ENCODE data around the gene CDC42BPB.

DNA sequence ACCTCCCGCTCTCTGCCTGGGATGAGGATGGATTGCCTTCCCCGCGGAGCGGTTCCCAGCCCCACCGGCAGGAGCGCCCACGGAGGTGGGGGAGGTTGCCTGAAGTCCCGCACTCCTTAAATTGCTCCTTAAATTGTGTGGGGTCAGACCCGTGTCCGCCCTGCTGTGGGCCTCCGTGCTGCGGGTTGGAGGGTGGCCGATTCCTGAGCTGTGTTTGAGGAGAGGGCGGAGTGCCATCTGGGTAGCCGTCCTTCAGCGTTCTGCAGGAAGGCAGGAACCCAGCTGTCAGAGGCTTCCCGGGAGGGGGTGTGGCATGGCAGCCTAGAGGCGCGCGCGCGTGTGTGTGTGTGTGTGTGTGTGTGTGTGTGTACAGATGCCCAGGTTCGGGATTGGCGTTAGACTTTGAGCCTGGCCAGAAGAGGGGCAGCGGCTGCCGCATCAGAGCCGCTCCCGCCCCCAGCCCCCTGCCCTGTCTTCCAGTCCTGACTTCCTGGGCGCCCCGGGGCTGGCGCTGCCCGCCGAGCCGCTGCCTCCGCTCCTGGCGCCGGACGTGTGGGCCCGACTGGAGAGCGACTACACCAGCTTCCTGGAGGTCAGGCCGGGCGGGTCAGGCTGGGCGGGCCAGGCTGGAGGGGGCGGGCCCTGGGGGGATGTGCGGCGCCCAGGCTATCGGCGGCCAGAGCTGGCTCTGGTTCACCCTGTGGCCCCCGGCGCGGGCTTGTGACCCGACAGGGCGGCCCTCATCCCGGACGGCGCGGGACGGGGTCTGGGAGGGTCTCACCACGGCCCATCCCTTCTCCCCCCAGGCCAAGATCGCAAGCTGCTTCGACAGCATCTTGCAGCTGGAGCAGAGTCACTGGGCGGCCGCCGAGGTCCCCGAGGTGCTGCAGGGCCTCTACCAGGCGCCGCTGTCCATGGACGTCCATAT is 46.4 kb upstream of the CDC42BPB start:
- TF ChIP-seq PRPF4 (IDR thresholded peaks at IDR 0.05; ENCODE audit: low read depth, low read length, poor library complexity, severe bottlenecking) (no peak), MAX (IDR thresholded peaks at IDR 0.05) (peak; percentile 83), RAD21 (CRISPR knock-in tag; IDR thresholded peaks at IDR 0.05) (peak; percentile 36; the same call in 1 of the 2 replicates), ZFP37 (CRISPR knock-in tag; IDR thresholded peaks at IDR 0.05; ENCODE audit: borderline replicate concordance) (no peak), TFAP4 (IDR thresholded peaks at IDR 0.05; ENCODE audit: borderline replicate concordance, low read depth) (peak; percentile 93), POLR2A (IDR thresholded peaks at IDR 0.05; ENCODE audit: insufficient read depth in 1 of 2, low read depth in 2 of 2, low read length in 2 of 2) (peak in 1 of 2 experiments; percentile 50; a peak in 1 of 4 replicates), NR2F2 (IDR thresholded peaks at IDR 0.05; ENCODE audit: borderline replicate concordance, low read depth) (peak; percentile 41; the same call in 1 of the 2 replicates), POLR2AphosphoS5 (IDR thresholded peaks at IDR 0.05; ENCODE audit: low read depth, low read length) (peak; percentile 61), JUN (CRISPR knock-in tag; IDR thresholded peaks at IDR 0.05) (no peak), ZNF557 (CRISPR knock-in tag; IDR thresholded peaks at IDR 0.05) (peak; percentile 58; the same call in 1 of the 2 replicates)
- TF ChIP-seq, protein P1, sequence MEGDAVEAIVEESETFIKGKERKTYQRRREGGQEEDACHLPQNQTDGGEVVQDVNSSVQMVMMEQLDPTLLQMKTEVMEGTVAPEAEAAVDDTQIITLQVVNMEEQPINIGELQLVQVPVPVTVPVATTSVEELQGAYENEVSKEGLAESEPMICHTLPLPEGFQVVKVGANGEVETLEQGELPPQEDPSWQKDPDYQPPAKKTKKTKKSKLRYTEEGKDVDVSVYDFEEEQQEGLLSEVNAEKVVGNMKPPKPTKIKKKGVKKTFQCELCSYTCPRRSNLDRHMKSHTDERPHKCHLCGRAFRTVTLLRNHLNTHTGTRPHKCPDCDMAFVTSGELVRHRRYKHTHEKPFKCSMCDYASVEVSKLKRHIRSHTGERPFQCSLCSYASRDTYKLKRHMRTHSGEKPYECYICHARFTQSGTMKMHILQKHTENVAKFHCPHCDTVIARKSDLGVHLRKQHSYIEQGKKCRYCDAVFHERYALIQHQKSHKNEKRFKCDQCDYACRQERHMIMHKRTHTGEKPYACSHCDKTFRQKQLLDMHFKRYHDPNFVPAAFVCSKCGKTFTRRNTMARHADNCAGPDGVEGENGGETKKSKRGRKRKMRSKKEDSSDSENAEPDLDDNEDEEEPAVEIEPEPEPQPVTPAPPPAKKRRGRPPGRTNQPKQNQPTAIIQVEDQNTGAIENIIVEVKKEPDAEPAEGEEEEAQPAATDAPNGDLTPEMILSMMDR (CRISPR knock-in tag; IDR thresholded peaks at IDR 0.05) = peak; percentile 35
- TF ChIP-seq, protein P2, sequence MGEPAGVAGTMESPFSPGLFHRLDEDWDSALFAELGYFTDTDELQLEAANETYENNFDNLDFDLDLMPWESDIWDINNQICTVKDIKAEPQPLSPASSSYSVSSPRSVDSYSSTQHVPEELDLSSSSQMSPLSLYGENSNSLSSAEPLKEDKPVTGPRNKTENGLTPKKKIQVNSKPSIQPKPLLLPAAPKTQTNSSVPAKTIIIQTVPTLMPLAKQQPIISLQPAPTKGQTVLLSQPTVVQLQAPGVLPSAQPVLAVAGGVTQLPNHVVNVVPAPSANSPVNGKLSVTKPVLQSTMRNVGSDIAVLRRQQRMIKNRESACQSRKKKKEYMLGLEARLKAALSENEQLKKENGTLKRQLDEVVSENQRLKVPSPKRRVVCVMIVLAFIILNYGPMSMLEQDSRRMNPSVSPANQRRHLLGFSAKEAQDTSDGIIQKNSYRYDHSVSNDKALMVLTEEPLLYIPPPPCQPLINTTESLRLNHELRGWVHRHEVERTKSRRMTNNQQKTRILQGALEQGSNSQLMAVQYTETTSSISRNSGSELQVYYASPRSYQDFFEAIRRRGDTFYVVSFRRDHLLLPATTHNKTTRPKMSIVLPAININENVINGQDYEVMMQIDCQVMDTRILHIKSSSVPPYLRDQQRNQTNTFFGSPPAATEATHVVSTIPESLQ (CRISPR knock-in tag; conservative IDR thresholded peaks at IDR 0.05) = no peak
- TF ChIP-seq, protein P3, sequence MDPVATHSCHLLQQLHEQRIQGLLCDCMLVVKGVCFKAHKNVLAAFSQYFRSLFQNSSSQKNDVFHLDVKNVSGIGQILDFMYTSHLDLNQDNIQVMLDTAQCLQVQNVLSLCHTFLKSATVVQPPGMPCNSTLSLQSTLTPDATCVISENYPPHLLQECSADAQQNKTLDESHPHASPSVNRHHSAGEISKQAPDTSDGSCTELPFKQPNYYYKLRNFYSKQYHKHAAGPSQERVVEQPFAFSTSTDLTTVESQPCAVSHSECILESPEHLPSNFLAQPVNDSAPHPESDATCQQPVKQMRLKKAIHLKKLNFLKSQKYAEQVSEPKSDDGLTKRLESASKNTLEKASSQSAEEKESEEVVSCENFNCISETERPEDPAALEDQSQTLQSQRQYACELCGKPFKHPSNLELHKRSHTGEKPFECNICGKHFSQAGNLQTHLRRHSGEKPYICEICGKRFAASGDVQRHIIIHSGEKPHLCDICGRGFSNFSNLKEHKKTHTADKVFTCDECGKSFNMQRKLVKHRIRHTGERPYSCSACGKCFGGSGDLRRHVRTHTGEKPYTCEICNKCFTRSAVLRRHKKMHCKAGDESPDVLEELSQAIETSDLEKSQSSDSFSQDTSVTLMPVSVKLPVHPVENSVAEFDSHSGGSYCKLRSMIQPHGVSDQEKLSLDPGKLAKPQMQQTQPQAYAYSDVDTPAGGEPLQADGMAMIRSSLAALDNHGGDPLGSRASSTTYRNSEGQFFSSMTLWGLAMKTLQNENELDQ (CRISPR knock-in tag; IDR thresholded peaks at IDR 0.05; ENCODE audit: borderline replicate concordance) = no peak
- TF ChIP-seq, protein P4, sequence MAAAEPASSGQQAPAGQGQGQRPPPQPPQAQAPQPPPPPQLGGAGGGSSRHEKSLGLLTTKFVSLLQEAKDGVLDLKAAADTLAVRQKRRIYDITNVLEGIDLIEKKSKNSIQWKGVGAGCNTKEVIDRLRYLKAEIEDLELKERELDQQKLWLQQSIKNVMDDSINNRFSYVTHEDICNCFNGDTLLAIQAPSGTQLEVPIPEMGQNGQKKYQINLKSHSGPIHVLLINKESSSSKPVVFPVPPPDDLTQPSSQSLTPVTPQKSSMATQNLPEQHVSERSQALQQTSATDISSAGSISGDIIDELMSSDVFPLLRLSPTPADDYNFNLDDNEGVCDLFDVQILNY (CRISPR knock-in tag; conservative IDR thresholded peaks at IDR 0.05) = no peak
